Caco-2 (cell line): Measurements from ENCODE around the gene PTTG2. TPM values are rescaled to one million over a fixed set of nuclear protein-coding genes. Genes with fewer than 3 reads are reported as not detected.

Source experiments
- BruUV-seq: library from RNA; stranded (reverse); fragments of 400-500 nt; replicated peaks from 2 replicates; lab custom pipeline; 2021; lab: Mats Ljungman, UMichigan
- CTCF ChIA-PET: fragments of 300-600 bp; sonication (Branson Sonifier 250); formaldehyde crosslinking; loops from one replicate; lab custom pipeline; 2022; ENCODE audit warnings: antibody characterized with exemption; lab: Charles Lee
- POLR2A ChIA-PET: fragments of 300-600 bp; sonication (Branson Sonifier 250); formaldehyde crosslinking; loops from one replicate; lab custom pipeline; 2022; ENCODE audit warnings: antibody characterized with exemption; lab: Charles Lee
- DNase-seq, 2 experiments: peaks; one replicate each; pipeline versions ENCODE4 v3.0.0 to v3.0.0-alpha.2; 2020 to 2022
- H3K27me3 ChIP-seq: replicated peaks from 2 replicates; pipeline ENCODE4 v1.6.0; 2011; ENCODE audit warnings: low read length; ENCODE audit not compliant: control insufficient read depth, insufficient read depth
- H3K36me3 ChIP-seq: 2 replicates; pipeline ENCODE4 v1.5.1; 2011; ENCODE audit warnings: low read length; ENCODE audit not compliant: control insufficient read depth, insufficient read depth
- H3K4me1 ChIP-seq: fragments of 250-450 bp; sonication (Bioruptor Pico); 2 replicates; pipeline ENCODE4 v1.5.1; 2020; ENCODE audit warnings: mild to moderate bottlenecking
- H3K4me3 ChIP-seq: 2 replicates; pipeline ENCODE4 v1.5.1; 2011; ENCODE audit warnings: low read depth, mild to moderate bottlenecking, control low read depth, low read length
- H3K9me3 ChIP-seq: fragments of 250-450 bp; sonication (Bioruptor Pico); 2 replicates; pipeline ENCODE4 v1.5.1; 2020; ENCODE audit warnings: mild to moderate bottlenecking, moderate library complexity
- H3K27ac Mint-ChIP-seq: one replicate; pipeline ENCODE4 v1.8.0; 2022; ENCODE audit warnings: mixed read lengths; ENCODE audit not compliant: unreplicated experiment
- H3K27me3 Mint-ChIP-seq: one replicate; pipeline ENCODE4 v1.8.0; 2022; ENCODE audit warnings: mixed read lengths; ENCODE audit not compliant: insufficient read depth, unreplicated experiment
- H3K36me3 Mint-ChIP-seq: one replicate; pipeline ENCODE4 v1.8.0; 2022; ENCODE audit warnings: mild to moderate bottlenecking, mixed read lengths; ENCODE audit not compliant: insufficient read depth, unreplicated experiment
- H3K4me1 Mint-ChIP-seq: one replicate; pipeline ENCODE4 v1.8.0; 2022; ENCODE audit warnings: low read depth, mixed read lengths; ENCODE audit not compliant: unreplicated experiment
- H3K4me3 Mint-ChIP-seq: one replicate; pipeline ENCODE4 v1.8.0; 2022; ENCODE audit warnings: mild to moderate bottlenecking, moderate library complexity, mixed read lengths; ENCODE audit not compliant: unreplicated experiment
- H3K9me3 Mint-ChIP-seq: one replicate; pipeline ENCODE4 v1.8.0; 2022; ENCODE audit warnings: mixed read lengths; ENCODE audit not compliant: unreplicated experiment
- intact Hi-C: fragments of 100-400 bp; cut with micrococcal nuclease; formaldehyde crosslinking; loops from one replicate; pipeline ENCODE4 v1.10.0; 2022; ENCODE audit not compliant: unreplicated experiment
- total RNA-seq: library from RNA; stranded (reverse); gene quantifications from 2 replicates; pipeline ENCODE4 v1.2.3, GENCODE V29; 2022
- TF ChIP-seq, protein P1 (sequence below), 2 experiments: fragments of 200-600 bp in 1 of 2; IDR thresholded peaks; 1 replicate in 1 of 2; 2 replicates in 1 of 2; pipeline versions ENCODE4 v1.5.1 to v1.8.0; 2011 to 2022; ENCODE audit warnings: antibody characterized with exemption in 1 of 2, control low read depth in 1 of 2, inconsistent platforms in 1 of 2, low read depth in 1 of 2, low read length in 1 of 2, mild to moderate bottlenecking in 1 of 2, moderate library complexity in 1 of 2; ENCODE audit not compliant: insufficient read depth in 1 of 2, severe bottlenecking in 1 of 2, unreplicated experiment in 1 of 2

The PTTG2 gene
- total RNA-seq, 1 experiment from 2014 or later, result not detected

DNA sequence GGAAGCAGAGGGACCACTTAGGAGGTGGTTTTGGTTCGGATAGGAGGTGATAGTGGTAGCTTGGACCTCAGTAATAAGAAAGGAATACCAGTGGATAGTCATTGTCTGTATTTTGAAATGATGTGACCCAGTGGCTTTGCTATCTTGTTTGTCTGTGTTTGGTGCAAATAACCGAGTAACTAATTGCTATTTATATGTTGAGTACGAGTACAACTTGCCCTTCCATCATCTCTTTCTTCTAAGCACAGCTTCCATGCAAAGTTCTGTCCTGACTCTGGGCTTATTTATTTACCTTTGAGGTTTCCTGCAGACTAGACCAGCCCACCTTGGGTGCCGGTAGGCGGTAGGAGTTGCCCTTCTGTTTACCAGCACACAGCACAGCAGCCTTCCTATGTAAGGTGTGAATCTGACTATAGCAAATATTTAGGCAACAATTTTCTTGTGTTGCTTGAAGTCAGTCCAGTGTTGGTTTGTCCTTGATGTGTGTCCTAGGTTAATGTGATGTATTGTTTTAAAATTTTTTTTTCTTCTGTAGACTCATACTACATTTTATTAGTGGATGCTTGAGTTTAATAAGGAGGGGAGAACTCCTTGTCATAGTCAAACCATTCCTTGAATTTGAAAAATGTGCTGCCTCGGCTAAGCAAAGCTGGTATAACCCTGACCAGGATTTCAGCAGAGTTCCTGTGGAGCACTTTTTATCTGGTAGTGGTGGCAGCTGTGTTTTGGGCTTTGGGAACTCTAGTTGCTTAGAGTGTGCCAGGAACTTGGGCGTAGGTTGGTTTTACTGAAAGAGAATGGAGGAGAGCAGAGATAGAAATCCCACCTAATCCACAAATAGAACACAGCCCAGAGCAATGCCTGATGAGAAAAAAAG lies 21.9 kb downstream of the PTTG2 start:
- ChIA-PET POLR2A (no interaction called here), CTCF (no interaction called here)
- H3K4me1 Mint-ChIP-seq, result peaks cover 13% of the 10 kb centered on the region
- no peaks in the 10 kb centered on the region for H3K27me3 ChIP-seq
- H3K36me3 Mint-ChIP-seq, result no peaks in the 10 kb centered on the region
- H3K4me3 Mint-ChIP-seq, result no peak overlapping the region
- no peak overlapping the region for H3K27ac Mint-ChIP-seq
- no peaks in the 10 kb centered on the region for H3K9me3 Mint-ChIP-seq
- no peaks in the 10 kb centered on the region for H3K9me3 ChIP-seq
- no TSS peak for BruUV-seq
- TF ChIP-seq, protein P1, sequence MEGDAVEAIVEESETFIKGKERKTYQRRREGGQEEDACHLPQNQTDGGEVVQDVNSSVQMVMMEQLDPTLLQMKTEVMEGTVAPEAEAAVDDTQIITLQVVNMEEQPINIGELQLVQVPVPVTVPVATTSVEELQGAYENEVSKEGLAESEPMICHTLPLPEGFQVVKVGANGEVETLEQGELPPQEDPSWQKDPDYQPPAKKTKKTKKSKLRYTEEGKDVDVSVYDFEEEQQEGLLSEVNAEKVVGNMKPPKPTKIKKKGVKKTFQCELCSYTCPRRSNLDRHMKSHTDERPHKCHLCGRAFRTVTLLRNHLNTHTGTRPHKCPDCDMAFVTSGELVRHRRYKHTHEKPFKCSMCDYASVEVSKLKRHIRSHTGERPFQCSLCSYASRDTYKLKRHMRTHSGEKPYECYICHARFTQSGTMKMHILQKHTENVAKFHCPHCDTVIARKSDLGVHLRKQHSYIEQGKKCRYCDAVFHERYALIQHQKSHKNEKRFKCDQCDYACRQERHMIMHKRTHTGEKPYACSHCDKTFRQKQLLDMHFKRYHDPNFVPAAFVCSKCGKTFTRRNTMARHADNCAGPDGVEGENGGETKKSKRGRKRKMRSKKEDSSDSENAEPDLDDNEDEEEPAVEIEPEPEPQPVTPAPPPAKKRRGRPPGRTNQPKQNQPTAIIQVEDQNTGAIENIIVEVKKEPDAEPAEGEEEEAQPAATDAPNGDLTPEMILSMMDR (IDR thresholded peaks at IDR 0.05; ENCODE audit: insufficient read depth in 1 of 2, low read depth in 1 of 2, low read length in 1 of 2, severe bottlenecking in 1 of 2, unreplicated experiment in 1 of 2), result no peak
- H3K4me3 ChIP-seq, result no peak overlapping the region
- H3K27me3 Mint-ChIP-seq, result no peaks in the 10 kb centered on the region
- H3K4me1 ChIP-seq, result 0 out of 2 replicates have a peak, but pooled peaks cover 10% of the 10 kb centered on the region
- intact Hi-C loops, result no loop called here
- no peak for DNase-seq
- no peaks in the 10 kb centered on the region for H3K36me3 ChIP-seq

DNA sequence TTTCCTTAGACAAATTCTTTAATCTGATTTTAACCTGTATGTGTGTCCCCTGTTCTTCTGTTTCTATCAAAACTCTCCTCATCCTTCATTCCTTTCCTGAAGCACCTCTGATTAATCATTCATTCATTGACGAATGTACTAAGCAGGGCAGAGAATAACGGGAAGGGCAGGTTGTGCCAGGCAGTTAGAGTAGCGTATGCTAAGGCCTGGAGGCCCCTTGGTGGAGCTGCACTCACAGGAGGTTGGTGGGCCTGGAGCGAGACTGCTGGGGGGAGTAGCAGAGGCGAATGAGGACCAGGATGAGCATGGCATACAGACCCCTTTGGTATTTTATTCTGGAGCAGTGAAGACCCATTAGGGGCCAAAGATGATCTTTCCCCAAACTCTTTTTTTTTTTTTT lies 22.5 kb downstream of the PTTG2 start:
- H3K9me3 Mint-ChIP-seq, result no peaks in the 10 kb centered on the region
- H3K36me3 Mint-ChIP-seq, result no peaks in the 10 kb centered on the region
- Histone ChIP-seq H3K9me3 (no peaks in the 10 kb centered on the region), H3K36me3 (no peaks in the 10 kb centered on the region), H3K4me1 (0 out of 2 replicates have a peak, but pooled peaks cover 10% of the 10 kb centered on the region), H3K27me3 (no peaks in the 10 kb centered on the region), H3K4me3 (no peak overlapping the region)
- BruUV-seq, result no TSS peak
- no peak overlapping the region for H3K4me3 Mint-ChIP-seq
- POLR2A ChIA-PET, result no interaction called here
- DNase-seq, result no peak
- TF ChIP-seq, protein P1 (IDR thresholded peaks at IDR 0.05; ENCODE audit: insufficient read depth in 1 of 2, low read depth in 1 of 2, low read length in 1 of 2, severe bottlenecking in 1 of 2, unreplicated experiment in 1 of 2), result no peak
- no peaks in the 10 kb centered on the region for H3K27me3 Mint-ChIP-seq
- H3K4me1 Mint-ChIP-seq, result peaks cover 13% of the 10 kb centered on the region
- intact Hi-C loops, result no loop called here
- no peak overlapping the region for H3K27ac Mint-ChIP-seq
- CTCF ChIA-PET, result no interaction called here

DNA sequence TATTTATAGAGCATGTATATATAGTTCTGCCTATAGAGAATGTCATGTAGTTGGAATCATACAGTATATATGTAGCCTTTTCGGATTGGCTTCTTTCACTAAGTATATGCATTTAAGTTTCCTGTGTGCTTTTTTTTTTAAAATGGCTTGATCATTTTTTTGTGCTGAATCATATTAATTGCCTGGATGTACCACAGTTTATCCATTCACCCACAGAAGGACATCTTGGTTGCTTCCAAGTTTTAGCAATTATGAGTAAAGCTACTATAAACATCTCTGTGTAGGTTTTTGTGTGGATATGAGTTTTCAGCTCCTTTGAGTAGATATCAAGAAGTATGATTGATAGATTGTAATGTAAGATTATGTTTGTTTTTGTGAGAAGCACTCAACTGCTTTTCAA lies 23.8 kb downstream of the PTTG2 start:
- BruUV-seq, result no TSS peak

More for the DNA sequence above, 23.8 kb downstream of the PTTG2 start:
- ChIA-PET POLR2A (no interaction called here), CTCF (no interaction called here)
- TF ChIP-seq, protein P1 (IDR thresholded peaks at IDR 0.05; ENCODE audit: insufficient read depth in 1 of 2, low read depth in 1 of 2, low read length in 1 of 2, severe bottlenecking in 1 of 2, unreplicated experiment in 1 of 2), result no peak
- H3K36me3 ChIP-seq, result no peaks in the 10 kb centered on the region
- H3K4me3 ChIP-seq, result no peak overlapping the region
- Mint-ChIP-seq H3K9me3 (no peaks in the 10 kb centered on the region), H3K27ac (no peak overlapping the region), H3K36me3 (no peaks in the 10 kb centered on the region), H3K27me3 (no peaks in the 10 kb centered on the region), H3K4me1 (peaks cover 19% of the 10 kb centered on the region), H3K4me3 (no peak overlapping the region)
- DNase-seq, result no peak
- H3K9me3 ChIP-seq, result no peaks in the 10 kb centered on the region
- intact Hi-C loops, result no loop called here
- no peaks in the 10 kb centered on the region for H3K27me3 ChIP-seq
- peaks cover 16% of the 10 kb centered on the region for H3K4me1 ChIP-seq
